Caco-2 (cell line): Measurements from ENCODE around the gene DMTF1. TPM values are rescaled to one million over a fixed set of nuclear protein-coding genes. Genes with fewer than 3 reads are reported as not detected.

Experiments used
- BruUV-seq: library from RNA; stranded (reverse); fragments of 400-500 nt; replicated peaks from 2 replicates; lab custom pipeline; 2021; lab: Mats Ljungman, UMichigan
- CTCF ChIA-PET: fragments of 300-600 bp; sonication (Branson Sonifier 250); formaldehyde crosslinking; loops from one replicate; lab custom pipeline; 2022; ENCODE audit warnings: antibody characterized with exemption; lab: Charles Lee
- POLR2A ChIA-PET: fragments of 300-600 bp; sonication (Branson Sonifier 250); formaldehyde crosslinking; loops from one replicate; lab custom pipeline; 2022; ENCODE audit warnings: antibody characterized with exemption; lab: Charles Lee
- DNase-seq, 2 experiments: peaks; one replicate each; pipeline versions ENCODE4 v3.0.0 to v3.0.0-alpha.2; 2020 to 2022
- H3K27me3 ChIP-seq: replicated peaks from 2 replicates; pipeline ENCODE4 v1.6.0; 2011; ENCODE audit warnings: low read length; ENCODE audit not compliant: control insufficient read depth, insufficient read depth
- H3K36me3 ChIP-seq: 2 replicates; pipeline ENCODE4 v1.5.1; 2011; ENCODE audit warnings: low read length; ENCODE audit not compliant: control insufficient read depth, insufficient read depth
- H3K4me1 ChIP-seq: fragments of 250-450 bp; sonication (Bioruptor Pico); 2 replicates; pipeline ENCODE4 v1.5.1; 2020; ENCODE audit warnings: mild to moderate bottlenecking
- H3K4me3 ChIP-seq: 2 replicates; pipeline ENCODE4 v1.5.1; 2011; ENCODE audit warnings: low read depth, mild to moderate bottlenecking, control low read depth, low read length
- H3K9me3 ChIP-seq: fragments of 250-450 bp; sonication (Bioruptor Pico); 2 replicates; pipeline ENCODE4 v1.5.1; 2020; ENCODE audit warnings: mild to moderate bottlenecking, moderate library complexity
- H3K27ac Mint-ChIP-seq: one replicate; pipeline ENCODE4 v1.8.0; 2022; ENCODE audit warnings: mixed read lengths; ENCODE audit not compliant: unreplicated experiment
- H3K27me3 Mint-ChIP-seq: one replicate; pipeline ENCODE4 v1.8.0; 2022; ENCODE audit warnings: mixed read lengths; ENCODE audit not compliant: insufficient read depth, unreplicated experiment
- H3K36me3 Mint-ChIP-seq: one replicate; pipeline ENCODE4 v1.8.0; 2022; ENCODE audit warnings: mild to moderate bottlenecking, mixed read lengths; ENCODE audit not compliant: insufficient read depth, unreplicated experiment
- H3K4me1 Mint-ChIP-seq: one replicate; pipeline ENCODE4 v1.8.0; 2022; ENCODE audit warnings: low read depth, mixed read lengths; ENCODE audit not compliant: unreplicated experiment
- H3K4me3 Mint-ChIP-seq: one replicate; pipeline ENCODE4 v1.8.0; 2022; ENCODE audit warnings: mild to moderate bottlenecking, moderate library complexity, mixed read lengths; ENCODE audit not compliant: unreplicated experiment
- H3K9me3 Mint-ChIP-seq: one replicate; pipeline ENCODE4 v1.8.0; 2022; ENCODE audit warnings: mixed read lengths; ENCODE audit not compliant: unreplicated experiment
- intact Hi-C: fragments of 100-400 bp; cut with micrococcal nuclease; formaldehyde crosslinking; loops from one replicate; pipeline ENCODE4 v1.10.0; 2022; ENCODE audit not compliant: unreplicated experiment
- total RNA-seq: library from RNA; stranded (reverse); gene quantifications from 2 replicates; pipeline ENCODE4 v1.2.3, GENCODE V29; 2022
- TF ChIP-seq, protein P1 (sequence below), 2 experiments: fragments of 200-600 bp in 1 of 2; IDR thresholded peaks; 1 replicate in 1 of 2; 2 replicates in 1 of 2; pipeline versions ENCODE4 v1.5.1 to v1.8.0; 2011 to 2022; ENCODE audit warnings: antibody characterized with exemption in 1 of 2, control low read depth in 1 of 2, inconsistent platforms in 1 of 2, low read depth in 1 of 2, low read length in 1 of 2, mild to moderate bottlenecking in 1 of 2, moderate library complexity in 1 of 2; ENCODE audit not compliant: insufficient read depth in 1 of 2, severe bottlenecking in 1 of 2, unreplicated experiment in 1 of 2

Gene DMTF1
- total RNA-seq, 1 experiment from 2014 or later = 60.9 TPM

DNA sequence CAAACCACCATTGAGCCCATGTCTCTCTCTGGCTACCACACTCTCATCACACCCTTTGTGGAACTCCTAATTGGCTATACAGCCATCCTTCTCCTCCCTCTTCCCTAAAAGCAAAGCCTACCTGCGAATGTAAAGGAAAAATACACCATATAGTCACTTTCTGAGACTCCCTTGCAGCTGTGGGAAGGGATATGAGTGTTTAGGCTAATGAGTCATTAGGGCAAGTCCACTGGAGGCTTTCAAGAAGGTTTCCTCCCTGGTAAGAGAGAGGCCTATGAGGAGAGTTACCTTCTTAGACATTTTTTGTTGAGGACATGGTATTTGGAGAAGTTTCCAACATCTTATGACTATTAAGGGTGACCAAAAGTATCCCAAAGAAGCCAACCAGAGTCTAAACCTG, 71.4 kb downstream of the DMTF1 start:
- Mint-ChIP-seq H3K4me3 (no peak overlapping the region), H3K27ac (no peak overlapping the region), H3K36me3 (peaks cover 14% of the 10 kb centered on the region), H3K27me3 (peaks cover 13% of the 10 kb centered on the region), H3K9me3 (no peaks in the 10 kb centered on the region), H3K4me1 (peaks cover 8% of the 10 kb centered on the region)
- POLR2A ChIA-PET = no interaction called here
- Histone ChIP-seq H3K27me3 (no peaks in the 10 kb centered on the region), H3K36me3 (no peaks in the 10 kb centered on the region), H3K4me3 (no peak overlapping the region), H3K9me3 (no peaks in the 10 kb centered on the region), H3K4me1 (peaks cover 5% of the 10 kb centered on the region)
- no peak for DNase-seq
- no TSS peak for BruUV-seq
- CTCF ChIA-PET = no interaction called here
- intact Hi-C loops = loop anchor here (10.0 kb wide), 1 partner anchor 191 kb away; no protein-coding TSS in a partner anchor
- TF ChIP-seq, protein P1, sequence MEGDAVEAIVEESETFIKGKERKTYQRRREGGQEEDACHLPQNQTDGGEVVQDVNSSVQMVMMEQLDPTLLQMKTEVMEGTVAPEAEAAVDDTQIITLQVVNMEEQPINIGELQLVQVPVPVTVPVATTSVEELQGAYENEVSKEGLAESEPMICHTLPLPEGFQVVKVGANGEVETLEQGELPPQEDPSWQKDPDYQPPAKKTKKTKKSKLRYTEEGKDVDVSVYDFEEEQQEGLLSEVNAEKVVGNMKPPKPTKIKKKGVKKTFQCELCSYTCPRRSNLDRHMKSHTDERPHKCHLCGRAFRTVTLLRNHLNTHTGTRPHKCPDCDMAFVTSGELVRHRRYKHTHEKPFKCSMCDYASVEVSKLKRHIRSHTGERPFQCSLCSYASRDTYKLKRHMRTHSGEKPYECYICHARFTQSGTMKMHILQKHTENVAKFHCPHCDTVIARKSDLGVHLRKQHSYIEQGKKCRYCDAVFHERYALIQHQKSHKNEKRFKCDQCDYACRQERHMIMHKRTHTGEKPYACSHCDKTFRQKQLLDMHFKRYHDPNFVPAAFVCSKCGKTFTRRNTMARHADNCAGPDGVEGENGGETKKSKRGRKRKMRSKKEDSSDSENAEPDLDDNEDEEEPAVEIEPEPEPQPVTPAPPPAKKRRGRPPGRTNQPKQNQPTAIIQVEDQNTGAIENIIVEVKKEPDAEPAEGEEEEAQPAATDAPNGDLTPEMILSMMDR (IDR thresholded peaks at IDR 0.05; ENCODE audit: insufficient read depth in 1 of 2, low read depth in 1 of 2, low read length in 1 of 2, severe bottlenecking in 1 of 2, unreplicated experiment in 1 of 2) = no peak

DNA sequence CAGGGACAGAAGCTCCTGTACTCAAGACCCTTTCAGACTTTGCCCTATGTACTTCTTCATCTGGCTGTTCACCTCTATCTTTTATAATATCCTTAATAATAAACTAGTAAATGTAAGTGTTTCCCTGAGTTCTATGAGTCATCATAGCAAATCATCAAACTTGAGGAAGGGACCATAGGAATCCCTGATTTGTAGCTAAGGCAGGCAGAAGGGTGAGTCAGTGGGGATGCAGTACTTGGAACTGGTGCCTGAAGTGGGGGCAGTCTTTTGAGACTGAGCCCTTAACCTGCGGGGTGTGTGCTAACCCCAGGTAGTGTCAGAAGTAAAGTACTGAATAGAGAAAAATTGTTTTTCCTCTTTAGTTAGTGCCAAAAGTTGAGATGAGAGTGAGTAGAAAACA, 73.4 kb downstream of the DMTF1 start:
- H3K9me3 ChIP-seq = no peaks in the 10 kb centered on the region
- TF ChIP-seq, protein P1 (IDR thresholded peaks at IDR 0.05; ENCODE audit: insufficient read depth in 1 of 2, low read depth in 1 of 2, low read length in 1 of 2, severe bottlenecking in 1 of 2, unreplicated experiment in 1 of 2) = no peak
- ChIA-PET POLR2A (no interaction called here), CTCF (no interaction called here)
- no peak overlapping the region for H3K4me3 Mint-ChIP-seq
- H3K27me3 ChIP-seq = no peaks in the 10 kb centered on the region; the same call in 1 of the 2 replicates
- H3K36me3 Mint-ChIP-seq = no peaks in the 10 kb centered on the region
- intact Hi-C loops = loop anchor here (10.0 kb wide), 1 partner anchor 189 kb away; no protein-coding TSS in a partner anchor
- no TSS peak for BruUV-seq
- DNase-seq = no peak
- H3K27me3 Mint-ChIP-seq = peaks cover 13% of the 10 kb centered on the region
- H3K9me3 Mint-ChIP-seq = no peaks in the 10 kb centered on the region
- H3K27ac Mint-ChIP-seq = no peak overlapping the region
- no peak overlapping the region for H3K4me3 ChIP-seq
- no peaks in the 10 kb centered on the region for H3K36me3 ChIP-seq
- H3K4me1 Mint-ChIP-seq = peaks cover 8% of the 10 kb centered on the region
- peaks cover 5% of the 10 kb centered on the region for H3K4me1 ChIP-seq

DNA sequence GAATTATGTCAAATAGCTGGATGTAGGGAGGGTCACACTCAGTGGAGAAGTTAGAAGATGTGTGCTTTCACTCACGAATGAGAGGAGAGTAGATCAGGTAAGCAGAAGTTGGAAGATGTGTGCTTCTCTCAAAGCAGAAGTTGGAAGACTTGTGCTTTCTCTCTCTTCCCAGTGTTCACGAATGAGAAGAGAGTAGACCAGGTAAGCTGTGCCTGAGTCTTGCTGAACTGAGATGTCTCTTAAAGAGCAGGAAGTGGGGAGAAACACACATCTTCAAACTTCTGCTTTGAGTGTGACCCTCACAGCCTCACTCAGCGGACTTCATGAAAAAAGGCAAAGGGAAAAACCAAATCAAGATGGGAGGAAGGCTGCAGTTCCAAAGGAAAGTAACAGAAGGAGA, 74.2 kb downstream of the DMTF1 start:
- TF ChIP-seq, protein P1 (IDR thresholded peaks at IDR 0.05; ENCODE audit: insufficient read depth in 1 of 2, low read depth in 1 of 2, low read length in 1 of 2, severe bottlenecking in 1 of 2, unreplicated experiment in 1 of 2) = no peak
- no peaks in the 10 kb centered on the region for H3K9me3 ChIP-seq
- Mint-ChIP-seq H3K4me3 (no peak overlapping the region), H3K4me1 (peaks cover 1% of the 10 kb centered on the region), H3K36me3 (no peaks in the 10 kb centered on the region), H3K9me3 (no peaks in the 10 kb centered on the region), H3K27ac (no peak overlapping the region), H3K27me3 (peaks cover 13% of the 10 kb centered on the region)
- POLR2A ChIA-PET = no interaction called here
- intact Hi-C loops = loop anchor here (10.0 kb wide), 1 partner anchor 188 kb away; no protein-coding TSS in a partner anchor
- H3K4me3 ChIP-seq = no peak overlapping the region
- H3K36me3 ChIP-seq = no peaks in the 10 kb centered on the region
- no peaks in the 10 kb centered on the region; the same call in 1 of the 2 replicates for H3K27me3 ChIP-seq
- DNase-seq = no peak
- peaks cover 1% of the 10 kb centered on the region; the same call in 1 of the 2 replicates for H3K4me1 ChIP-seq
- BruUV-seq = no TSS peak
- CTCF ChIA-PET = no interaction called here
